HepG2 (cell line): Measurements from ENCODE around the gene LTB4R. TPM values are rescaled to one million over a fixed set of nuclear protein-coding genes. Genes with fewer than 3 reads are reported as not detected.

Source experiments
- CHCHD3 ChIP-seq: sonication (generic); formaldehyde crosslinking; IDR thresholded peaks from 2 replicates; pipeline ENCODE4 v1.8.0; 2022; ENCODE audit warnings: mild to moderate bottlenecking, missing genetic modification reagents, moderate library complexity
- ELF3 ChIP-seq: IDR thresholded peaks from 2 replicates; pipeline ENCODE4 v1.6.1; 2016; ENCODE audit warnings: missing genetic modification reagents, missing compliant biosample characterization
- HDAC2 ChIP-seq: sonication (generic); formaldehyde crosslinking; IDR thresholded peaks from 2 replicates; pipeline ENCODE4 v1.4.0; 2020; ENCODE audit warnings: missing genetic modification reagents
- HMGA1 ChIP-seq: sonication (generic); formaldehyde crosslinking; conservative IDR thresholded peaks from 2 replicates; pipeline ENCODE4 v1.4.0; 2020; ENCODE audit warnings: missing genetic modification reagents
- HNF4A ChIP-seq: sonication (generic); formaldehyde crosslinking; IDR thresholded peaks from 2 replicates; pipeline ENCODE4 v1.4.0; 2020; ENCODE audit warnings: missing genetic modification reagents
- HNRNPL ChIP-seq: fragments of 200-400 bp; formaldehyde crosslinking; IDR thresholded peaks from 2 replicates; pipeline ENCODE4 v1.6.1; 2017; ENCODE audit warnings: mild to moderate bottlenecking, low read depth, low read length
- JUNB ChIP-seq: sonication (generic); formaldehyde crosslinking; IDR thresholded peaks from 2 replicates; pipeline ENCODE4 v1.8.0; 2022; ENCODE audit warnings: missing genetic modification reagents, mild to moderate bottlenecking, borderline replicate concordance
- KDM4B ChIP-seq: sonication (generic); formaldehyde crosslinking; IDR thresholded peaks from 2 replicates; pipeline ENCODE4 v1.4.0; 2020; ENCODE audit warnings: missing genetic modification reagents
- MLLT10 ChIP-seq: sonication (generic); formaldehyde crosslinking; IDR thresholded peaks from 2 replicates; pipeline ENCODE4 v1.4.0; 2020; ENCODE audit warnings: missing genetic modification reagents
- NRL ChIP-seq: sonication (generic); formaldehyde crosslinking; IDR thresholded peaks from 2 replicates; pipeline ENCODE4 v1.5.0; 2020; ENCODE audit warnings: missing genetic modification reagents, mild to moderate bottlenecking, moderate library complexity, borderline replicate concordance
- PAWR ChIP-seq: sonication (generic); formaldehyde crosslinking; IDR thresholded peaks from 2 replicates; pipeline ENCODE4 v1.4.0; 2020; ENCODE audit warnings: missing genetic modification reagents, mild to moderate bottlenecking, borderline replicate concordance
- TAF15 ChIP-seq: fragments of 200-400 bp; formaldehyde crosslinking; IDR thresholded peaks from one replicate; pipeline ENCODE4 v1.6.1; 2018; ENCODE audit warnings: mild to moderate bottlenecking, low read depth, low read length; ENCODE audit not compliant: poor library complexity, severe bottlenecking
- ZBTB1 ChIP-seq: sonication (generic); formaldehyde crosslinking; IDR thresholded peaks from 2 replicates; pipeline ENCODE4 v1.4.0; 2020; ENCODE audit warnings: missing genetic modification reagents, borderline replicate concordance
- ZNF282 ChIP-seq: fragments of 450-650 bp; IDR thresholded peaks from 2 replicates; pipeline ENCODE4 v1.6.1; 2018; ENCODE audit not compliant: partially characterized antibody
- ZNF367 ChIP-seq: sonication (generic); formaldehyde crosslinking; IDR thresholded peaks from 2 replicates; pipeline ENCODE4 v1.4.0; 2020; ENCODE audit warnings: missing genetic modification reagents, borderline replicate concordance
- ZNF558 ChIP-seq: sonication (generic); formaldehyde crosslinking; IDR thresholded peaks from 2 replicates; pipeline ENCODE4 v1.9.0; 2022; ENCODE audit warnings: mild to moderate bottlenecking, missing genetic modification reagents, borderline replicate concordance
- polyA plus RNA-seq, 8 experiments: library from polyadenylated mRNA; depleted of rRNA in 3 of 8; stranded (reverse) in 7 of 8; unstranded in 1 of 8; fragments of >200 nt; fragmentation: Illumina TruSeq in 4 of 8; extraction: Trizol in 4 of 8; gene quantifications; 2 replicates each; pipeline versions ENCODE4 v1.2.1 to v1.2.3, GENCODE V29; 2011 to 2016; ENCODE audit warnings: low read depth in 4 of 8, missing spikeins in 1 of 8, mixed read lengths in 1 of 8; ENCODE audit not compliant: insufficient read depth in 1 of 8
- total RNA-seq, 5 experiments: library from RNA; depleted of rRNA; stranded (reverse); fragments of >200 nt; fragmentation: Illumina TruSeq; extraction: Trizol; gene quantifications; 2 replicates each; pipeline ENCODE4 v1.2.3, GENCODE V29; 2016; ENCODE audit warnings: low read depth in 1 of 5
- TF ChIP-seq, protein P1 (sequence below): sonication (generic); formaldehyde crosslinking; IDR thresholded peaks from 2 replicates; pipeline ENCODE4 v1.4.0; 2020; ENCODE audit warnings: missing genetic modification reagents, borderline replicate concordance
- TF ChIP-seq, protein P2 (sequence below): sonication (generic); formaldehyde crosslinking; IDR thresholded peaks from 2 replicates; pipeline ENCODE4 v1.8.1; 2023; ENCODE audit warnings: mild to moderate bottlenecking, missing genetic modification reagents
- TF ChIP-seq, protein P3 (sequence below): sonication (generic); formaldehyde crosslinking; IDR thresholded peaks from 2 replicates; pipeline ENCODE4 v1.5.0; 2020; ENCODE audit warnings: mild to moderate bottlenecking, missing genetic modification reagents, borderline replicate concordance
- TF ChIP-seq, protein P4 (sequence below): sonication (generic); formaldehyde crosslinking; IDR thresholded peaks from 2 replicates; pipeline ENCODE4 v1.4.0; 2020; ENCODE audit warnings: missing genetic modification reagents

The LTB4R gene
- total and polyA plus RNA-seq, 2 of the 13 experiments (the other 11 are each of a cell fraction or from before 2014, with no cell fraction given): 3.2 to 8.2 TPM

DNA sequence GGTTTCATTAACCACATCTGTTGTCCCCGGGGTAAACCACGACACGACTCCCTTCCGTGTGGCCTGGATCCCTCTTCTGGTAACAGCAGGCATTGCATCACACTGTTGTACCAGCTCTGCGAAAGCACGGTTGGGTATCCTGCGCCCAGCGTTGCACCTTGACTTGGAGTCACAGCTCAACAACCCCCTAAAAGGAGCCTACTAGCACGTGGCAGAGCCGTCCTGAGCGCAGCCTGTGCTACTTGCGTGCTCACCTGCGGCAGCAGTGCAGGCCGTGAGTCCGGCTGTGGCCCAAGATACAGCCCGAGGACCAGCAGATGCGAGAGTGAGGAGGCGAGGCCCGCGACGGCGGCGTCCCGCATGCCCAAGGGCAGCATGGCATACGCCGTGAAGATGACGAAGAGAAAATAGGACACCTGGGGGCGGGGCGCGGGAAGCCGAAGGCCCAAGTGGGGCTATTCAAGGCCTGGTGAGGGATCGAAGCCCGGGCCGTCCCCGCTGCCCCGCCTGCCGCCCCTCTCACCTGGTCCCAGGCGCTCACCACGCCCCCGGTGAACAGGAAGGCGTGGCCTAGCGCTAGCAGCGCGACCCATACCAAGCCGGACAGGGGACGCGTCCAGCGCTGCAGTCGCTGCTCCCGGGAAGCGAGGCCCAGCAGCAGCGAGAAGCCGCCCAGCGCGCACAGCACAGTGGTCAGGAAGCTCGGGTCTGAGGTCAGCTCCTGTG is 21.1 kb downstream of the LTB4R start (continued):
- TF ChIP-seq, protein P1, sequence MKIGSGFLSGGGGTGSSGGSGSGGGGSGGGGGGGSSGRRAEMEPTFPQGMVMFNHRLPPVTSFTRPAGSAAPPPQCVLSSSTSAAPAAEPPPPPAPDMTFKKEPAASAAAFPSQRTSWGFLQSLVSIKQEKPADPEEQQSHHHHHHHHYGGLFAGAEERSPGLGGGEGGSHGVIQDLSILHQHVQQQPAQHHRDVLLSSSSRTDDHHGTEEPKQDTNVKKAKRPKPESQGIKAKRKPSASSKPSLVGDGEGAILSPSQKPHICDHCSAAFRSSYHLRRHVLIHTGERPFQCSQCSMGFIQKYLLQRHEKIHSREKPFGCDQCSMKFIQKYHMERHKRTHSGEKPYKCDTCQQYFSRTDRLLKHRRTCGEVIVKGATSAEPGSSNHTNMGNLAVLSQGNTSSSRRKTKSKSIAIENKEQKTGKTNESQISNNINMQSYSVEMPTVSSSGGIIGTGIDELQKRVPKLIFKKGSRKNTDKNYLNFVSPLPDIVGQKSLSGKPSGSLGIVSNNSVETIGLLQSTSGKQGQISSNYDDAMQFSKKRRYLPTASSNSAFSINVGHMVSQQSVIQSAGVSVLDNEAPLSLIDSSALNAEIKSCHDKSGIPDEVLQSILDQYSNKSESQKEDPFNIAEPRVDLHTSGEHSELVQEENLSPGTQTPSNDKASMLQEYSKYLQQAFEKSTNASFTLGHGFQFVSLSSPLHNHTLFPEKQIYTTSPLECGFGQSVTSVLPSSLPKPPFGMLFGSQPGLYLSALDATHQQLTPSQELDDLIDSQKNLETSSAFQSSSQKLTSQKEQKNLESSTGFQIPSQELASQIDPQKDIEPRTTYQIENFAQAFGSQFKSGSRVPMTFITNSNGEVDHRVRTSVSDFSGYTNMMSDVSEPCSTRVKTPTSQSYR (CRISPR knock-in tag): peak; percentile 55
- TF ChIP-seq, protein P2, sequence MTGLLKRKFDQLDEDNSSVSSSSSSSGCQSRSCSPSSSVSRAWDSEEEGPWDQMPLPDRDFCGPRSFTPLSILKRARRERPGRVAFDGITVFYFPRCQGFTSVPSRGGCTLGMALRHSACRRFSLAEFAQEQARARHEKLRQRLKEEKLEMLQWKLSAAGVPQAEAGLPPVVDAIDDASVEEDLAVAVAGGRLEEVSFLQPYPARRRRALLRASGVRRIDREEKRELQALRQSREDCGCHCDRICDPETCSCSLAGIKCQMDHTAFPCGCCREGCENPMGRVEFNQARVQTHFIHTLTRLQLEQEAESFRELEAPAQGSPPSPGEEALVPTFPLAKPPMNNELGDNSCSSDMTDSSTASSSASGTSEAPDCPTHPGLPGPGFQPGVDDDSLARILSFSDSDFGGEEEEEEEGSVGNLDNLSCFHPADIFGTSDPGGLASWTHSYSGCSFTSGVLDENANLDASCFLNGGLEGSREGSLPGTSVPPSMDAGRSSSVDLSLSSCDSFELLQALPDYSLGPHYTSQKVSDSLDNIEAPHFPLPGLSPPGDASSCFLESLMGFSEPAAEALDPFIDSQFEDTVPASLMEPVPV: peak; percentile 96; the same call in 1 of the 2 replicates
- peak; percentile 86 for TF ChIP-seq JUNB (CRISPR knock-in tag)
- TF ChIP-seq KDM4B (CRISPR knock-in tag): no peak
- no peak for TF ChIP-seq CHCHD3 (CRISPR knock-in tag)
- peak; percentile 70 for TF ChIP-seq HDAC2 (CRISPR knock-in tag)
- TF ChIP-seq ZNF282: no peak
- TF ChIP-seq MLLT10 (CRISPR knock-in tag): no peak
- TF ChIP-seq PAWR: peak; percentile 96
- TF ChIP-seq HNRNPL: peak; percentile 95
- 0 out of 2 replicates have a peak, but pooled peaks have one; percentile 28 for TF ChIP-seq ZNF367
- TF ChIP-seq ZBTB1: peak; percentile 57; the same call in 1 of the 2 replicates
- peak; percentile 62 for TF ChIP-seq TAF15
- TF ChIP-seq, protein P3, sequence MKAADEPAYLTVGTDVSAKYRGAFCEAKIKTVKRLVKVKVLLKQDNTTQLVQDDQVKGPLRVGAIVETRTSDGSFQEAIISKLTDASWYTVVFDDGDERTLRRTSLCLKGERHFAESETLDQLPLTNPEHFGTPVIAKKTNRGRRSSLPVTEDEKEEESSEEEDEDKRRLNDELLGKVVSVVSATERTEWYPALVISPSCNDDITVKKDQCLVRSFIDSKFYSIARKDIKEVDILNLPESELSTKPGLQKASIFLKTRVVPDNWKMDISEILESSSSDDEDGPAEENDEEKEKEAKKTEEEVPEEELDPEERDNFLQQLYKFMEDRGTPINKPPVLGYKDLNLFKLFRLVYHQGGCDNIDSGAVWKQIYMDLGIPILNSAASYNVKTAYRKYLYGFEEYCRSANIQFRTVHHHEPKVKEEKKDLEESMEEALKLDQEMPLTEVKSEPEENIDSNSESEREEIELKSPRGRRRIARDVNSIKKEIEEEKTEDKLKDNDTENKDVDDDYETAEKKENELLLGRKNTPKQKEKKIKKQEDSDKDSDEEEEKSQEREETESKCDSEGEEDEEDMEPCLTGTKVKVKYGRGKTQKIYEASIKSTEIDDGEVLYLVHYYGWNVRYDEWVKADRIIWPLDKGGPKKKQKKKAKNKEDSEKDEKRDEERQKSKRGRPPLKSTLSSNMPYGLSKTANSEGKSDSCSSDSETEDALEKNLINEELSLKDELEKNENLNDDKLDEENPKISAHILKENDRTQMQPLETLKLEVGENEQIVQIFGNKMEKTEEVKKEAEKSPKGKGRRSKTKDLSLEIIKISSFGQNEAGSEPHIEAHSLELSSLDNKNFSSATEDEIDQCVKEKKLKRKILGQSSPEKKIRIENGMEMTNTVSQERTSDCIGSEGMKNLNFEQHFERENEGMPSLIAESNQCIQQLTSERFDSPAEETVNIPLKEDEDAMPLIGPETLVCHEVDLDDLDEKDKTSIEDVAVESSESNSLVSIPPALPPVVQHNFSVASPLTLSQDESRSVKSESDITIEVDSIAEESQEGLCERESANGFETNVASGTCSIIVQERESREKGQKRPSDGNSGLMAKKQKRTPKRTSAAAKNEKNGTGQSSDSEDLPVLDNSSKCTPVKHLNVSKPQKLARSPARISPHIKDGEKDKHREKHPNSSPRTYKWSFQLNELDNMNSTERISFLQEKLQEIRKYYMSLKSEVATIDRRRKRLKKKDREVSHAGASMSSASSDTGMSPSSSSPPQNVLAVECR (CRISPR knock-in tag): peak; percentile 88
- TF ChIP-seq NRL: peak; percentile 98
- peak; percentile 92; the same call in 1 of the 2 replicates for TF ChIP-seq ZNF558 (CRISPR knock-in tag)
- TF ChIP-seq, protein P4, sequence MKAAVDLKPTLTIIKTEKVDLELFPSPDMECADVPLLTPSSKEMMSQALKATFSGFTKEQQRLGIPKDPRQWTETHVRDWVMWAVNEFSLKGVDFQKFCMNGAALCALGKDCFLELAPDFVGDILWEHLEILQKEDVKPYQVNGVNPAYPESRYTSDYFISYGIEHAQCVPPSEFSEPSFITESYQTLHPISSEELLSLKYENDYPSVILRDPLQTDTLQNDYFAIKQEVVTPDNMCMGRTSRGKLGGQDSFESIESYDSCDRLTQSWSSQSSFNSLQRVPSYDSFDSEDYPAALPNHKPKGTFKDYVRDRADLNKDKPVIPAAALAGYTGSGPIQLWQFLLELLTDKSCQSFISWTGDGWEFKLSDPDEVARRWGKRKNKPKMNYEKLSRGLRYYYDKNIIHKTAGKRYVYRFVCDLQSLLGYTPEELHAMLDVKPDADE (CRISPR knock-in tag): no peak
- no peak for TF ChIP-seq HNF4A (CRISPR knock-in tag)
- TF ChIP-seq ELF3 (CRISPR knock-in tag): peak; percentile 78
- no peak for TF ChIP-seq HMGA1 (CRISPR knock-in tag)
